Neuronal stem cell (in vitro differentiated cells): ENCODE results near the gene BRD3OS.

ENCODE experiments used
- DNase-seq: peaks from one replicate; pipeline ENCODE4 v3.0.0-alpha.2; 2013; ENCODE audit warnings: low spot score
- H2AFZ ChIP-seq: one replicate; pipeline ENCODE4 v1.6.1; 2013; ENCODE audit warnings: mild to moderate bottlenecking, low read length, inconsistent platforms
- H2AK5ac ChIP-seq: 2 replicates; pipeline ENCODE4 v1.6.1; 2013; ENCODE audit warnings: low read depth, mild to moderate bottlenecking, inconsistent platforms, low read length, moderate library complexity, mixed read lengths
- H2BK120ac ChIP-seq: 2 replicates; pipeline ENCODE4 v1.6.1; 2013; ENCODE audit warnings: low read depth, mild to moderate bottlenecking, inconsistent platforms, low read length, moderate library complexity, mixed read lengths
- H2BK12ac ChIP-seq: one replicate; pipeline ENCODE4 v1.6.1; 2013; ENCODE audit warnings: low read length, inconsistent platforms
- H2BK15ac ChIP-seq: 2 replicates; pipeline ENCODE4 v1.6.1; 2013; ENCODE audit warnings: mild to moderate bottlenecking, low read length, inconsistent platforms, mixed read lengths
- H2BK5ac ChIP-seq: one replicate; pipeline ENCODE4 v1.6.1; 2013; ENCODE audit warnings: inconsistent platforms, mild to moderate bottlenecking, low read length, moderate library complexity
- H3K14ac ChIP-seq: one replicate; pipeline ENCODE4 v1.6.1; 2013; ENCODE audit warnings: low read length, inconsistent platforms
- H3K18ac ChIP-seq: 2 replicates; pipeline ENCODE4 v1.6.1; 2013; ENCODE audit warnings: low read length, inconsistent platforms
- H3K23ac ChIP-seq: 2 replicates; pipeline ENCODE4 v1.6.1; 2013; ENCODE audit warnings: low read depth, mild to moderate bottlenecking, mixed read lengths, low read length, inconsistent platforms; ENCODE audit not compliant: poor library complexity
- H3K27ac ChIP-seq: replicated peaks from 3 replicates; pipeline ENCODE4 v1.5.1; 2013; ENCODE audit warnings: low read length, inconsistent platforms
- H3K27me3 ChIP-seq, 3 experiments: 2 replicates each; pipeline ENCODE4 v1.6.1; 2013; ENCODE audit warnings: low read length in 3 of 3, mild to moderate bottlenecking in 2 of 3, inconsistent platforms in 1 of 3, low read depth in 1 of 3, mixed read lengths in 1 of 3, moderate library complexity in 1 of 3; ENCODE audit not compliant: control insufficient read depth in 3 of 3, insufficient read depth in 3 of 3
- H3K36me3 ChIP-seq, 2 donors: replicated peaks in 1 of 2; 2 replicates each; pipeline ENCODE4 v1.6.1; 2013; ENCODE audit warnings: low read length in 2 of 2; ENCODE audit not compliant: control insufficient read depth in 2 of 2, insufficient read depth in 2 of 2
- H3K4ac ChIP-seq: 2 replicates; pipeline ENCODE4 v1.6.1; 2013; ENCODE audit warnings: inconsistent platforms, mild to moderate bottlenecking, low read length, moderate library complexity
- H3K4me1 ChIP-seq, 2 donors: 1 replicate in 1 of 2; 2 replicates in 1 of 2; pipeline ENCODE4 v1.6.1; 2013; ENCODE audit warnings: low read length in 2 of 2, low read depth in 1 of 2; ENCODE audit not compliant: control insufficient read depth in 2 of 2, insufficient read depth in 1 of 2
- H3K4me2 ChIP-seq: one replicate; pipeline ENCODE4 v1.6.1; 2013; ENCODE audit warnings: mild to moderate bottlenecking, low read length, inconsistent platforms; ENCODE audit not compliant: insufficient read depth, poor library complexity, severe bottlenecking
- H3K4me3 ChIP-seq, 2 donors: 2 replicates each; pipeline ENCODE4 v1.5.1; 2013; ENCODE audit warnings: low read length in 2 of 2, mild to moderate bottlenecking in 2 of 2, inconsistent platforms in 1 of 2, moderate library complexity in 1 of 2
- H3K79me1 ChIP-seq: one replicate; pipeline ENCODE4 v1.6.1; 2013; ENCODE audit warnings: low read depth, mild to moderate bottlenecking, inconsistent platforms, low read length, moderate library complexity
- H3K9ac ChIP-seq: one replicate; pipeline ENCODE4 v1.6.1; 2013; ENCODE audit warnings: mild to moderate bottlenecking, low read depth, low read length, inconsistent platforms; ENCODE audit not compliant: poor library complexity
- H3K9me3 ChIP-seq, 2 donors: replicated peaks in 1 of 2; 2 replicates each; pipeline versions ENCODE3 to v1.6.1; 2013; ENCODE audit warnings: low read length in 2 of 2, mild to moderate bottlenecking in 2 of 2, inconsistent platforms in 1 of 2, low read depth in 1 of 2, mixed read lengths in 1 of 2, moderate library complexity in 1 of 2; ENCODE audit not compliant: control insufficient read depth in 2 of 2, insufficient read depth in 1 of 2
- H4K8ac ChIP-seq: one replicate; pipeline ENCODE4 v1.6.1; 2013; ENCODE audit warnings: low read depth, mild to moderate bottlenecking, inconsistent platforms, low read length, moderate library complexity
- H4K91ac ChIP-seq: one replicate; pipeline ENCODE4 v1.6.1; 2013; ENCODE audit warnings: low read length, low read depth, mild to moderate bottlenecking, inconsistent platforms; ENCODE audit not compliant: poor library complexity
- whole genome bisulfite sequencing, 2 donors: extraction: QIAGEN DNeasy Blood & Tissue Kit; methylation state at CpG; one replicate each; pipeline ENCODE4 v1.1.7; 2013; ENCODE audit warnings: missing lambda C conversion rate in 2 of 2, mixed read lengths in 1 of 2; ENCODE audit not compliant: insufficient read length in 2 of 2, insufficient replicate concordance in 1 of 2; ENCODE audit errors: extremely low coverage in 2 of 2; 5-methylcytosine and 5-hydroxymethylcytosine counted together

BRD3OS gene

GRCh38 chr9:133979921-133980863 is 45.1 kb upstream of the BRD3OS start:
- WGBS, 2 donors, result no CpG with 5 or more reads among the region's 22 CpGs
- H2BK120ac ChIP-seq, result no peak overlapping the region
- no peak overlapping the region for H3K4me3 ChIP-seq

GRCh38 chr9:133980864-133981588 is 44.3 kb upstream of the BRD3OS start:
- Histone ChIP-seq H3K4ac (no peak overlapping the region), H2BK5ac (no peak overlapping the region), H2BK15ac (no peak overlapping the region), H3K79me1 (peaks cover 43% of the 10 kb centered on the region), H3K27ac (no peak overlapping the region), H3K4me3 (no peak overlapping the region), H3K23ac (no peak overlapping the region), H2AFZ (no peak overlapping the region), H4K91ac (no peak overlapping the region), H3K18ac (no peak overlapping the region), H3K9ac (no peak overlapping the region), H2BK12ac (no peak overlapping the region), H3K14ac (peak overlapping the region; percentile 49), H3K4me1 (peaks cover 15 to 26% of the 10 kb centered on the region in 2 donors), H3K4me2 (no peak overlapping the region), H3K27me3 (no peaks in the 10 kb centered on the region), H3K9me3 (no peaks in the 10 kb centered on the region), H2BK120ac (no peak overlapping the region), H3K36me3 (peaks cover 1 to 24% of the 10 kb centered on the region in 2 donors), H2AK5ac (no peak overlapping the region), H4K8ac (no peak overlapping the region)
- no peak for DNase-seq
- no CpG with 5 or more reads among the region's 25 CpGs for WGBS, 2 donors

More at GRCh38 chr9:133979921-133980863, 45.1 kb upstream of the BRD3OS start:
- DNase-seq, result no peak
- Histone ChIP-seq H3K18ac (peak overlapping the region; percentile 90), H2AK5ac (no peak overlapping the region), H3K36me3 (peaks cover 0 to 17% of the 10 kb centered on the region in 2 donors), H4K91ac (no peak overlapping the region), H3K4me1 (peaks cover 15 to 26% of the 10 kb centered on the region in 2 donors), H3K4me2 (no peak overlapping the region), H3K4ac (no peak overlapping the region), H3K9me3 (no peaks in the 10 kb centered on the region), H3K27me3 (no peaks in the 10 kb centered on the region), H3K14ac (no peak overlapping the region), H2BK12ac (no peak overlapping the region), H3K23ac (peak overlapping the region; percentile 1), H3K27ac (no peak overlapping the region), H2AFZ (no peak overlapping the region), H2BK5ac (no peak overlapping the region), H3K9ac (no peak overlapping the region), H3K79me1 (peaks cover 43% of the 10 kb centered on the region), H2BK15ac (no peak overlapping the region), H4K8ac (no peak overlapping the region)

GRCh38 chr9:133981589-133981957 is 43.7 kb upstream of the BRD3OS start:
- H4K8ac ChIP-seq, result no peak overlapping the region
- H2BK12ac ChIP-seq, result no peak overlapping the region
- no peak overlapping the region for H3K9ac ChIP-seq
- no peak overlapping the region for H3K18ac ChIP-seq
- H2AFZ ChIP-seq, result no peak overlapping the region
- H3K23ac ChIP-seq, result no peak overlapping the region
- no peak overlapping the region for H3K4ac ChIP-seq
- H2BK15ac ChIP-seq, result no peak overlapping the region
- H3K4me1 ChIP-seq, result peaks cover 16 to 29% of the 10 kb centered on the region in 2 donors
- H3K14ac ChIP-seq, result no peak overlapping the region
- H2BK120ac ChIP-seq, result no peak overlapping the region
- no peaks in the 10 kb centered on the region for H3K27me3 ChIP-seq
- no peak overlapping the region for H3K4me3 ChIP-seq
- H3K27ac ChIP-seq, result no peak overlapping the region
- H3K36me3 ChIP-seq, result peaks cover 1 to 30% of the 10 kb centered on the region in 2 donors
- no peak overlapping the region for H3K4me2 ChIP-seq
- H3K79me1 ChIP-seq, result peaks cover 41% of the 10 kb centered on the region
- no peak overlapping the region for H4K91ac ChIP-seq
- H2BK5ac ChIP-seq, result no peak overlapping the region
- H2AK5ac ChIP-seq, result no peak overlapping the region
- DNase-seq, result no peak
- no peaks in the 10 kb centered on the region for H3K9me3 ChIP-seq
- WGBS, 2 donors, result no CpG with 5 or more reads among the region's 14 CpGs
